Left lung (tissue), 10 donors: ENCODE results near the gene ZBTB20. TPM values are rescaled to one million over a fixed set of nuclear protein-coding genes. Genes with fewer than 3 reads are reported as not detected.

ENCODE experiments used
- ATAC-seq: fragments of 200-7000 bp; cut with Tn5 transposase; one replicate; pipeline ENCODE4 v1.9.1; 2020; ENCODE audit warnings: moderate library complexity
- DNase-seq, 4 donors: peaks; one replicate each; pipeline ENCODE4 v3.0.0-alpha.2; 2013 to 2020
- H3K27ac ChIP-seq, 2 donors: fragments of 200-600 bp; sonication (generic) in 1 of 2; one replicate each; pipeline versions ENCODE4 v1.5.0 to v1.8.0; 2020 to 2021
- H3K27me3 ChIP-seq, 2 donors: fragments of 200-600 bp; sonication (generic) in 1 of 2; one replicate each; pipeline versions ENCODE4 v1.5.0 to v1.8.0; 2020 to 2021
- H3K36me3 ChIP-seq, 2 donors: fragments of 200-600 bp; sonication (generic) in 1 of 2; one replicate each; pipeline versions ENCODE4 v1.5.0 to v1.8.0; 2020 to 2021
- H3K4me1 ChIP-seq, 2 donors: fragments of 200-600 bp; one replicate each; pipeline ENCODE4 v1.8.0; 2021
- H3K4me3 ChIP-seq, 2 donors: fragments of 200-600 bp; sonication (generic) in 1 of 2; one replicate each; pipeline versions ENCODE4 v1.5.0 to v1.8.0; 2020 to 2021; ENCODE audit warnings: mild to moderate bottlenecking in 1 of 2
- H3K9me3 ChIP-seq, 2 donors: fragments of 200-600 bp; sonication (generic) in 1 of 2; one replicate each; pipeline versions ENCODE4 v1.5.0 to v1.8.0; 2020 to 2021
- intact Hi-C, 2 donors: fragments of 100-400 bp; cut with DNase I; formaldehyde crosslinking; loops; one replicate each; pipeline versions ENCODE4 v1.11.2 to v1.14.2; 2022
- polyA plus RNA-seq, 6 donors: library from polyadenylated mRNA; unstranded; fragments of 120-200 nt; gene quantifications; one replicate each; pipeline ENCODE4 v1.2.1, GENCODE V29; 2013; ENCODE audit not compliant: insufficient read length in 6 of 6
- total RNA-seq, 2 donors: library from RNA; stranded (reverse); fragmentation: NEBNext Ultra II Directional; extraction: Animal tissue kit (Norgen Biotek cat#: 25700); gene quantifications; one replicate each; pipeline ENCODE4 v1.2.1, GENCODE V29; 2021
- TF ChIP-seq, protein P1 (sequence below), 2 donors: fragments of 200-600 bp; sonication (generic) in 1 of 2; IDR thresholded peaks; one replicate each; pipeline versions ENCODE4 v1.5.0 to v1.8.0; 2021; ENCODE audit warnings: antibody characterized with exemption in 2 of 2
- donor health status: DM: no; HTN: yes; CAD: no.
- donor health status: DM: no; HTN: no; CAD: no.

The ZBTB20 gene
- total and polyA plus RNA-seq, 8 donors = 1.1 to 63.5 (median 6.0) TPM

DNA sequence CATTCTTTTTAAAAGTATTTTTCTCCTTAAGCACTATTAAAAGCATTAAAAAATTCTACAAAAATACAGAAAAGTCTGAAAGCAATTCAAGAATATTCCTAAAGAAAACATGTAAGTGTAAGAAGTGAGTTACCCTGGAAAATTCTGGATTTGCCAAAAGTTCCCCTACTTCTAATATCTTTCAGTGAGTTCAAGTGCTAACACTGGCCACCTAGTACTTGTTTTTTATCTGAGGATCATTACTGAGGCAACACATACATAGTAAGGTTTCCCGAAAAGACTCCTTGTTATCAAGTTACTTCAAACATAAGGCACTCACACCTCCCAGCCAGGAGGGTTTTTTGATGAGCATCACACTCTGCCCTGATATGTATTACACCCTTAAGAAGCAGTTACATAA, 694.8 kb downstream of the ZBTB20 start:
- Histone ChIP-seq H3K27ac (peak overlapping the region; percentile 73 to 75), H3K4me1 (peaks cover 0 to 26% of the 10 kb centered on the region in 2 donors), H3K4me3 (no peak overlapping the region), H3K36me3 (no peaks in the 10 kb centered on the region), H3K9me3 (no peaks in the 10 kb centered on the region), H3K27me3 (no peaks in the 10 kb centered on the region)
- ATAC-seq (peak; percentile 61), DNase-seq (no peak)
- TF ChIP-seq, protein P1, sequence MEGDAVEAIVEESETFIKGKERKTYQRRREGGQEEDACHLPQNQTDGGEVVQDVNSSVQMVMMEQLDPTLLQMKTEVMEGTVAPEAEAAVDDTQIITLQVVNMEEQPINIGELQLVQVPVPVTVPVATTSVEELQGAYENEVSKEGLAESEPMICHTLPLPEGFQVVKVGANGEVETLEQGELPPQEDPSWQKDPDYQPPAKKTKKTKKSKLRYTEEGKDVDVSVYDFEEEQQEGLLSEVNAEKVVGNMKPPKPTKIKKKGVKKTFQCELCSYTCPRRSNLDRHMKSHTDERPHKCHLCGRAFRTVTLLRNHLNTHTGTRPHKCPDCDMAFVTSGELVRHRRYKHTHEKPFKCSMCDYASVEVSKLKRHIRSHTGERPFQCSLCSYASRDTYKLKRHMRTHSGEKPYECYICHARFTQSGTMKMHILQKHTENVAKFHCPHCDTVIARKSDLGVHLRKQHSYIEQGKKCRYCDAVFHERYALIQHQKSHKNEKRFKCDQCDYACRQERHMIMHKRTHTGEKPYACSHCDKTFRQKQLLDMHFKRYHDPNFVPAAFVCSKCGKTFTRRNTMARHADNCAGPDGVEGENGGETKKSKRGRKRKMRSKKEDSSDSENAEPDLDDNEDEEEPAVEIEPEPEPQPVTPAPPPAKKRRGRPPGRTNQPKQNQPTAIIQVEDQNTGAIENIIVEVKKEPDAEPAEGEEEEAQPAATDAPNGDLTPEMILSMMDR (IDR thresholded peaks at IDR 0.05) = no peak
- intact Hi-C loops = no loop called here

DNA sequence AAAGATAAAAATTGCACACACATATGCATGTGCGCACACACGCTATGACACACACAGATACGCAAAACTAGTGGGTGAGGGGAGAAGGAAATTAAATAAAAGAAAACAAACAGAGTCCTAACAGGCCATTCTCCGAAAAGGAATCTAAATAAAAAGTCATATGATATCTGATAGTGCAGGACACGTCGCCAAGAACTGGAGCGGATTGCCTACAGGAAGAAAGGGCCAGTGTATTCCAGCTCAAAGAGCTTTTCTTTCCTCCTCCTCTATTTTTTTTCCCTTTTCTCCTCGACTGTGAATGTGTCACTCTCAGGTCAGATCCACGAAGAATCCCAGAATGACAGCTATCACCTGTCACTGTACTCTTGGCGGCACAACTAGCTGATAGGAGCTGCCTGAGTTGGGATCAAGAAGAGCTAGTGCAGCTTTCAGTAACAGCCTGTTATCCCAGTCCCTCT, 695.5 kb downstream of the ZBTB20 start:
- DNase-seq (peak in 2 of 4 donors; percentile 49 to 62), ATAC-seq (peak; percentile 74)
- H3K27me3 ChIP-seq = no peaks in the 10 kb centered on the region
- peak overlapping the region in 1 of 2 donors; percentile 1 for H3K4me3 ChIP-seq
- H3K27ac ChIP-seq = peak overlapping the region; percentile 73 to 75
- peaks cover 0 to 29% of the 10 kb centered on the region in 2 donors for H3K4me1 ChIP-seq
- TF ChIP-seq, protein P1 (IDR thresholded peaks at IDR 0.05) = no peak
- H3K36me3 ChIP-seq = no peaks in the 10 kb centered on the region
- H3K9me3 ChIP-seq = no peaks in the 10 kb centered on the region
- intact Hi-C loops = no loop called here

DNA sequence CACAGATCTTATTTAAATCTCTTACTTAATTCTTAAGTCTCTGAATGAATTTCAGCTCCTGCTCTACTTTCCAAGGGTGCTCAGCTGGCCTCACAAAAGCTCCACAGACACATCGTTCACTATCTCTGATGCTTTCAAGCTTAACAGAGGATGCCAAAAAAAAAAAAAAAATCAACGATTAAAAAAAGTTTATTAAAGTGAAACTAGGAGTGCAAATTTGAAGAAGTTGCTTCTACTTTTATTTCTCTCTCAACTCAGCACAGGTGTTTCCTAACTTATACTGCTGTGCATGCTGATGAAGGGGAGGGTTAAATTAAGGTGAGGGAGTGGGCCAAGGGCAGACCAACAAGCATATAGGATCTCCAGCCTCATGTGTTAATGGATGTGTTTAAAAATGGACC, 696.0 kb downstream of the ZBTB20 start:
- DNase-seq = no peak
- Histone ChIP-seq H3K27ac (peak overlapping the region; percentile 73 to 75), H3K27me3 (no peaks in the 10 kb centered on the region), H3K36me3 (no peaks in the 10 kb centered on the region), H3K4me3 (peak overlapping the region in 1 of 2 donors; percentile 1), H3K4me1 (peaks cover 0 to 29% of the 10 kb centered on the region in 2 donors), H3K9me3 (no peaks in the 10 kb centered on the region)
- TF ChIP-seq, protein P1 (IDR thresholded peaks at IDR 0.05) = no peak
- no peak for ATAC-seq
- intact Hi-C loops = no loop called here

DNA sequence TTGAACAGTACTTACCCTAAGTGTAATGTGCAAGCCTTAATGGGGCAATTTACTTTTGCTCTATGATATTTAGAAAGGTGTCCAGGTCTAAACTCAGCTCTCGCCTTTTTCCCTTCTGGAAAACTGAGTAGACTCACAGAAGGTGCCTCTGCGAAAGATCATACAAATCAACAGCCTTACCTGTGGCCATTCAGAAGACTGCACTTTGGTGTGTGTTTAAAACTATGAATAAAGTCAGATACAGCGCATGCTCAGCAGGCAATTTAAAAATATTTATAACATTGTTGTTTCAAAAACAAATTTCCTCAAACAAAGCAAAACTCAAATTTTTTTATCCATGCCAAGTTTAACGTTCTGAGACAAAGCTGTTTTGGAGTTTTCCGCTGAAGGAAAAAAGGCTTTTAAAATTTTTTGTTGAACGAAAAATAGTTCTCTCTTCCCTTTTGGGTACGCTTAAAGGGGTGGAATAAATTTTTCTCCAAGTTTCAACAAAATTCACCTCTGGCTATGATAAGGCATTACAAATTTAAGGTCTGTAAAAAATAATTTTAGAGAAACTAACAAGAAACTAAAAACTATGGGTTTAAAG, 697.0 kb downstream of the ZBTB20 start:
- no peak for ATAC-seq
- intact Hi-C loops = no loop called here
- no peaks in the 10 kb centered on the region for H3K9me3 ChIP-seq
- H3K27me3 ChIP-seq = no peaks in the 10 kb centered on the region
- H3K36me3 ChIP-seq = no peaks in the 10 kb centered on the region
- H3K4me3 ChIP-seq = no peak overlapping the region
- DNase-seq = no peak
- H3K4me1 ChIP-seq = peaks cover 0 to 29% of the 10 kb centered on the region in 2 donors
- no peak overlapping the region for H3K27ac ChIP-seq
- TF ChIP-seq, protein P1 (IDR thresholded peaks at IDR 0.05) = no peak

DNA sequence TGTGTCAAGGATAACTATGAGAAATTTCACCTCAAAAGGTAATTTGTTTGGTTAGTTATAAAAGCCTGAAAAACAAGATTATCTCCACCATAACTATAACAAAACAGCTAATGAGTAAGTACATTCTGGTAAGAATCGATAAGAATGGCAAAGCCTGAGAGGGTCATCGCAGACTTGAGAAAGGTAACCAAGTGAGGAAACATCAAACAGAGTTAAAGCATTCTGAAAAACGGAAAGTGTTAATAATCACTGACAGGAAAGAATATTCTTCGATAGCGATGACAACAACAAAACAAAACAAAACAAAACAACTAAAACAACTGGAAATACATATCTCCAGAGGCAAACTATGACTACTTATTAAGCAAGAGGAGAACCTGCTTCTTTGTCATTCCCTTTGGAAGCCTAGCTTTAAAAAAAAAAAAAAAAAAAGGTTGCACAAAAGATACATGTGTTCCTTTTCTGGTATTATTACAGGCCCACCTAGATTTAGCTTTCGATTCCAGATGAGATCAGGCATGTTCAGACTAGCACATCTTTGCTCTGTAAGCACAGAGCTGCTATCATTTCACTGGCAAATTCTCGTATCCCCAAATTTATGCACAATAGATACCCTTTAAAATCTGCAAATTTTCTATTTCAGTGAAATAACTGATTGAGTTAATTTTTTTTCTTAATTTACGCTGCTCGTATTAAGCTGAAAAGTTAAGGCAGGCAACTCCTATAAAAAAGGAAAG, 697.6 kb downstream of the ZBTB20 start:
- DNase-seq (no peak), ATAC-seq (no peak)
- no peak overlapping the region for H3K27ac ChIP-seq
- peaks cover 0 to 26% of the 10 kb centered on the region in 2 donors for H3K4me1 ChIP-seq
- TF ChIP-seq, protein P1 (IDR thresholded peaks at IDR 0.05) = no peak
- intact Hi-C loops = no loop called here
- no peaks in the 10 kb centered on the region for H3K9me3 ChIP-seq
- H3K27me3 ChIP-seq = no peaks in the 10 kb centered on the region
- no peaks in the 10 kb centered on the region for H3K36me3 ChIP-seq
- no peak overlapping the region for H3K4me3 ChIP-seq
